ENCODE measurements around the gene CANX.

DNA sequence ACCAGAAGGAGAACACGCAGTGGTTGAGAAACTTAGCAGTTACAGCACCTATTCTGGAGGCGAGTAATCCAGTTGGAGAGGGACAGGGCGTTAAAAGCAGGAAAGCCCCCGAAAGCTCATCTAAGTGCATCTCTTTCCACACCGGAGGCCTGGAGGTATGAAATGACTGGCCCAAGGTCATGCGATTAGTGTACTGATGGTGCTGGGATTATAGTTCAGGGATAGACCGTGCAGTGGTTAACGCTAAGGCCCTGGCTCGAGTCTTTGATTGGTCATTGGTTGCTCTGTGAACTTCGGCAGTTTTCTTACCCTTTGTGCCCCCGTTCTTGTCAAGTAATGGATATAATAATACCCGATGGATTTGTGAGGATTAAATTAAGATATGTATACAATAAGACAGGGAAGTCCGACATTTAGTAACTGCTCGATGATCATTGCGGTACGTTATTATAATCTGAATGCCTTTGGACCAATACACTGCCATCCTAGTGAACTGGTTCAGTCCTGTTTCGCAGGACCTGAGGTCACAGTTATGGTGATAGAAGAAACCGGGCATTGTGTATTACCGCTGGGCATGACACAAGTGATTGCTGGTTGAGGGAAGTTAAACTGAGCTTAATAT lies 960 bp downstream of the CANX start:
- TF ChIP-seq CTCF (IDR thresholded peaks at IDR 0.05) (no peak), POLR2A (IDR thresholded peaks at IDR 0.05) (no peak), POLR2AphosphoS5 (IDR thresholded peaks at IDR 0.05) (no peak), EP300 (IDR thresholded peaks at IDR 0.05) (no peak)
